Measurements from ENCODE around the gene LRRC8C. TPM values are rescaled to one million over a fixed set of nuclear protein-coding genes. Genes with fewer than 3 reads are reported as not detected.

The LRRC8C gene
- total RNA-seq, 1 donor from 2014 or later = 5.5 TPM

- Histone ChIP-seq H2AFZ (replicated peaks) (no peak overlapping the region), H3K4me3 (no peak overlapping the region), H3F3A (ENCODE audit: low read depth) (no peaks in the 10 kb centered on the region), H3K9ac (no peak overlapping the region), H3K9me3 (ENCODE audit: low read depth) (no peaks in the 10 kb centered on the region), H3K79me2 (ENCODE audit: low read depth) (no peaks in the 10 kb centered on the region), H3K4me1 (no peaks in the 10 kb centered on the region), H3K4me2 (no peak overlapping the region), H3K36me3 (no peaks in the 10 kb centered on the region), H3K27me3 (no peaks in the 10 kb centered on the region), H4K20me1 (ENCODE audit: low read depth) (no peaks in the 10 kb centered on the region), H3K27ac (no peak overlapping the region)
- no peaks in the 10 kb centered on the region for H3K9me3 Mint-ChIP-seq
- H3K36me3 Mint-ChIP-seq = no peaks in the 10 kb centered on the region
- peaks cover 9% of the 10 kb centered on the region for H3K4me1 Mint-ChIP-seq
- no peak overlapping the region for H3K27ac Mint-ChIP-seq
- no peak overlapping the region for H3K4me3 Mint-ChIP-seq
- no peaks in the 10 kb centered on the region for H3K27me3 Mint-ChIP-seq (ENCODE audit: insufficient read depth, low read depth)
- no peak for TF ChIP-seq EZH2phosphoT487 (IDR thresholded peaks at IDR 0.05)
- TF ChIP-seq EZH2 (IDR thresholded peaks at IDR 0.05) = no peak
- TF ChIP-seq, protein P1, sequence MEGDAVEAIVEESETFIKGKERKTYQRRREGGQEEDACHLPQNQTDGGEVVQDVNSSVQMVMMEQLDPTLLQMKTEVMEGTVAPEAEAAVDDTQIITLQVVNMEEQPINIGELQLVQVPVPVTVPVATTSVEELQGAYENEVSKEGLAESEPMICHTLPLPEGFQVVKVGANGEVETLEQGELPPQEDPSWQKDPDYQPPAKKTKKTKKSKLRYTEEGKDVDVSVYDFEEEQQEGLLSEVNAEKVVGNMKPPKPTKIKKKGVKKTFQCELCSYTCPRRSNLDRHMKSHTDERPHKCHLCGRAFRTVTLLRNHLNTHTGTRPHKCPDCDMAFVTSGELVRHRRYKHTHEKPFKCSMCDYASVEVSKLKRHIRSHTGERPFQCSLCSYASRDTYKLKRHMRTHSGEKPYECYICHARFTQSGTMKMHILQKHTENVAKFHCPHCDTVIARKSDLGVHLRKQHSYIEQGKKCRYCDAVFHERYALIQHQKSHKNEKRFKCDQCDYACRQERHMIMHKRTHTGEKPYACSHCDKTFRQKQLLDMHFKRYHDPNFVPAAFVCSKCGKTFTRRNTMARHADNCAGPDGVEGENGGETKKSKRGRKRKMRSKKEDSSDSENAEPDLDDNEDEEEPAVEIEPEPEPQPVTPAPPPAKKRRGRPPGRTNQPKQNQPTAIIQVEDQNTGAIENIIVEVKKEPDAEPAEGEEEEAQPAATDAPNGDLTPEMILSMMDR (IDR thresholded peaks at IDR 0.05) = no peak
- DNase-seq (ENCODE audit: low spot score) = no peak
Measured at GRCh38 chr1:89732206-89732605, 99.3 kb downstream of the LRRC8C start.

- H3K9me3 ChIP-seq (ENCODE audit: low read depth) = no peaks in the 10 kb centered on the region
- H3K36me3 ChIP-seq = no peaks in the 10 kb centered on the region
- H3K4me2 ChIP-seq = no peak overlapping the region
- Mint-ChIP-seq H3K27me3 (ENCODE audit: insufficient read depth, low read depth) (no peaks in the 10 kb centered on the region), H3K4me3 (no peak overlapping the region), H3K27ac (no peak overlapping the region), H3K4me1 (peaks cover 9% of the 10 kb centered on the region), H3K36me3 (no peaks in the 10 kb centered on the region), H3K9me3 (no peaks in the 10 kb centered on the region)
- no peak overlapping the region for H3K4me3 ChIP-seq
- H3K9ac ChIP-seq = no peak overlapping the region
- no peaks in the 10 kb centered on the region for H4K20me1 ChIP-seq (ENCODE audit: low read depth)
- no peaks in the 10 kb centered on the region for H3K4me1 ChIP-seq
- no peak for DNase-seq (ENCODE audit: low spot score)
- no peak overlapping the region for H3K27ac ChIP-seq
- no peaks in the 10 kb centered on the region for H3F3A ChIP-seq (ENCODE audit: low read depth)
- H3K27me3 ChIP-seq = no peaks in the 10 kb centered on the region
- H3K79me2 ChIP-seq (ENCODE audit: low read depth) = no peaks in the 10 kb centered on the region
- H2AFZ ChIP-seq (replicated peaks) = no peak overlapping the region
- no peak for TF ChIP-seq EZH2 (IDR thresholded peaks at IDR 0.05)
- TF ChIP-seq, protein P1 (IDR thresholded peaks at IDR 0.05) = no peak
- no peak for TF ChIP-seq EZH2phosphoT487 (IDR thresholded peaks at IDR 0.05)
Measured at GRCh38 chr1:89732643-89733222, 99.8 kb downstream of the LRRC8C start.

- Mint-ChIP-seq H3K27me3 (ENCODE audit: insufficient read depth, low read depth) (no peaks in the 10 kb centered on the region), H3K27ac (no peak overlapping the region), H3K9me3 (no peaks in the 10 kb centered on the region), H3K4me1 (peaks cover 9% of the 10 kb centered on the region), H3K4me3 (no peak overlapping the region), H3K36me3 (no peaks in the 10 kb centered on the region)
- Histone ChIP-seq H3K4me3 (no peak overlapping the region), H3K4me2 (no peak overlapping the region), H3F3A (ENCODE audit: low read depth) (no peaks in the 10 kb centered on the region), H2AFZ (replicated peaks) (no peak overlapping the region), H3K36me3 (no peaks in the 10 kb centered on the region), H3K4me1 (no peaks in the 10 kb centered on the region), H3K27ac (no peak overlapping the region), H3K9ac (no peak overlapping the region), H3K79me2 (ENCODE audit: low read depth) (no peaks in the 10 kb centered on the region), H4K20me1 (ENCODE audit: low read depth) (no peaks in the 10 kb centered on the region), H3K9me3 (ENCODE audit: low read depth) (no peaks in the 10 kb centered on the region), H3K27me3 (no peaks in the 10 kb centered on the region)
- TF ChIP-seq EZH2phosphoT487 (IDR thresholded peaks at IDR 0.05) (no peak), EZH2 (IDR thresholded peaks at IDR 0.05) (no peak)
- TF ChIP-seq, protein P1 (IDR thresholded peaks at IDR 0.05) = no peak
- no peak for DNase-seq (ENCODE audit: low spot score)
Measured at GRCh38 chr1:89733748-89734147, 100.8 kb downstream of the LRRC8C start.
